Left kidney (tissue), 2 donors: ENCODE data around the gene ST6GALNAC4. TPM values are rescaled to one million over a fixed set of nuclear protein-coding genes. Genes with fewer than 3 reads are reported as not detected.
"Not testable (repeated sequence)": the region's sequence is repeated elsewhere in the genome, so short reads cannot be mapped to it uniquely, and the experiment has no call there.

Experiments used
- DNase-seq: peaks from one replicate; pipeline ENCODE4 v3.0.0-alpha.2; 2013
- polyA plus RNA-seq: library from polyadenylated mRNA; unstranded; fragments of 120-200 nt; gene quantifications from one replicate; pipeline ENCODE4 v1.2.1, GENCODE V29; 2013; ENCODE audit not compliant: insufficient read length

Gene ST6GALNAC4
- polyA plus RNA-seq, 1 donor, result 9.8 TPM

DNA sequence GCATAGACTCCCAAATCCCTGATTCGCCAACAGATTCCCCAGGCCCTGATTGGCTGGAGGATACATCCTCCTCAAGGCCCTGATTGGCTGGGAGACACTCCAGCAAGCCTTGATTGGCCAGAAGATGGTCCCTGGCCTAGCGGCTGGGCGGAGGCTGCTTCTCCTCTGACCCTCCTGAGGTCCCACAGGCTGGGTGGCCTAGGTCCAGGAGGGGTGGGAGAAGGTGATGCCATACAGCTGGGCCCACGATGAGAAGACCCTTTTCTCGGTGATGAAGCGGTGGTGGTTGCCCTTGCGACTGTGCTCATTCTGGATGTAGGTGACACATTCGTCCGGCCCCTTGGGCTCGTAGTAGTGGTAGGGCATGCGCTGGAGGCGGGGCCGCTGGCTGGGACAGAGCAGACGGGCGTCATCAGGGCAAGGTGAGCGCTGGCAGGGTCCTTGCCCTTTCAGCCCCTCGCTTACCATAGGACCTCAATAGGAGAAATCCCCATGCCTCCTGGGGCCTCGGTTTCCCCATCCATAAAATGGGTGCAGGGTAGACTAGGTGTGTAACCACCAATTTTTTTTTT is 30.4 kb downstream of the ST6GALNAC4 start:
- no peak for DNase-seq

DNA sequence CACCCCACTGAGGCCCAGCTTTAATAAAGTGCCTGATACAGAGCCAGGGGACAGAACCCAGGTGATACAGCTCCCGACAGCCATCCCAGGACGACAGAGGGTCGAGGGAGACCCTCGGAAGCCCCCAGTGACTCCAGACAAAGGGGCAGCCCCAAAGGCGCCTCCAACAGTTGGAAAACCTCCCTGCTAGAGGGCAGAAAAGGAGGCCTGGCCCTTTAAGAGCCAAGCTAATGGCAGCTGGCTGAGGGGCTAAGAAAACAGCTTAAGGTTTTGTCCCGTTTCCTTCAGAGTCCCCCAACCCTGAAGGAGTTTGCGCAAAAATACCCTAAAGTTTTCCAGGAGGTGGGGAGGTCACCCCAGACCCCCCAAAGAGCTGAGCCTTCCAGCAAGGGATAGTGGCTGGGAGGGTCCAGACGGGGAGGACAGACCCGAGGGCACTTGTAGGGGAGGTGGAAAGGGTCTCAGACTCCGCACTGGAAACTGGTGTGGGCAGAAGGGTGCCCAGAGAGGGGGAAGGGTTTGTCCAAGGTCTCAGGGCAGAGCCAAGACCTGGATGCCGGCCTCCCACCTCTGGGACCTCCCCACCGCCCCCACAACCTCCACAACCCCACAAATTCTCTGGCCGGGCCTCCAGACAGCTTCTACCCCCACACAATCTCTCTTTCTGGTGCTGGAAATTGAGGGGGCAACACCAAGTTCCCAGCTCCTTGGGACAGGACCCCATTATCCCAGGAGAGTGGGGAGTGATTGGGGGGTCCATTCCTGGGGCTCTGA is 31.1 kb downstream of the ST6GALNAC4 start:
- no peak for DNase-seq

DNA sequence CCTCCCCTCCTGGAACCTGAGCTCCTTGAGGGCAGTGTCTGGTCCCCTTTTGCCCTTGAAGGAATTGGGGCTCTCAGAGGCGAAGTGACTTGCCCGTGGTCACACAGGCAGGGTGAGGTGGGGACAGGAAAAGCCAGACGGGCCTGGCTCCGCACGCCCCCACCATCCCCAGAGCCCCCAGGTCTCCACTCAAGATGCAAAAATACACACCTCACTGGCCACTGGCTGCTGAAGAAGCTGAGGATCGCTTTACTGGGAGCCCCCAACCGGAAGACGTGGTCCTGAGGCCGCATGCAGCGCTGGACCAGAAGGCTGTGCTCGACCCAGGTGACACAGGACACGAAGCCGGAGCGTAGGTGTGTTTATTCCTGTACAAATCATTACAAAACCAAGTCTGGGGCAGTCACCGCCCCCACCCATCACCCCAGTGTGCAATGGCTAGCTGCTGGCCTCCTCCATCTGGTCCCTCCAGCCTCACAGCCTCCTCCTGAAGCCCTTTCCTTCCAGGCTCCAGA is 31.8 kb downstream of the ST6GALNAC4 start:
- no peak for DNase-seq

DNA sequence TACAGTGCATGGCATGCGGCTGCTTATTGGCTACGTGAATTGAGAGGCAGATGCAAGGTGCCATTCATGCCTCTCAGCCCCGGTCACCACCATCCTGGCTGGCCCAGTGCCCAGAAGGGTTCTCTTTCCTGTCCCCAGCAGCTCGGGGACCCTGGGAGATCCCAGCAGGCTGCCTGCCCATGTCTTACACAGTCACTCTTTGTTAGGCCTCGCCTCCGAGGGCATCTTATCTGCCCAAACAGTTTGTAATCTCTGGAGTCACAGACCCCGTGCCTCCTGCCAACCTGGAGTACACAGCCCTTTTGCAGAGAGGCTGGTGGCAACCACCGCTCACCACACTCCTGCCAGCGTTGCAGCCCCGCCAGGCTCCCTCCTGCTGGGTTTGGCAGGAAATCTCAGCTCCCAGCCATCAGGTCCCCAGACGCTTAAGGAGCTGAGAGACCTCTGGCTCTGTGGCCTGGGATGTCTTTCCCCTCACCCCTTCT is 32.4 kb downstream of the ST6GALNAC4 start:
- DNase-seq, result no peak

DNA sequence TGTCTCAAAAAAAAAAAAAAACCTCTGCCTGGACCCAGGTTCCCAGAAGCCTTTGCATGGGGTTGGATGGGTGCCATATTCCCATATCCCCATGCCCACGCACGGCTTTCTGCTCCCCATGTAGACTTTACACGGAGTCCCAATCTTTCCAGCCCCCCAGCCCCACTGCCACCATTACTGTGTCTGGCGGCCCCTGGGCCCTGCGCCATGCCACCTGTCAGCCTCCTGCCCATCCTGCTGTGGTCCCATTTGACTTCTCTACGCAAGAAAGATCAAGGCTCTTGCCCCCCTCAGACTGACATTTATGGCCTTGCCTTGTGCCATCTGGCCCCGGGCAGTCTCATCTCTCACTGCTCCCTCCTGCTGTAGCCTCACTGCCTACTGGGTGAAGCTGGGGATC is 32.9 kb downstream of the ST6GALNAC4 start:
- DNase-seq, result no peak

DNA sequence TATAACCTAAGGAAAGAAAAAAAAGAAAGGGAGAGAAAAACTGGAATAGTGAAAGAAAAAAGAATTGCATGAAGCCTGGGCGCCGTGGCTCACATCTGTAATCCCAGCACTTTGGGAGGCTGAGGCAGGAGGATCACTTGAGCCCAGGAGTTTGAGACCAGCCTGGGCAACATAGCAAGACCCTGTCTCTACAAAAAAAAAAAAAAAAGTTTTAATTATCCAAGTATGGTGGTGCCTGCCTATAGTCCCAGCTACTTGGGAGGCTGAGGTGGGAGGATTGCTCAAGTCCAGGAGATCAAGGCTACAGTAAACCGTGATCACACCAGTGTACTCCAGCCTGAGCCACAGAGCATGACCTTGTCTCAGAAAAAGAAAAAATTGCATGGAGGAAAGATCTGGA is 35.1 kb downstream of the ST6GALNAC4 start:
- not testable (repeated sequence) for DNase-seq

DNA sequence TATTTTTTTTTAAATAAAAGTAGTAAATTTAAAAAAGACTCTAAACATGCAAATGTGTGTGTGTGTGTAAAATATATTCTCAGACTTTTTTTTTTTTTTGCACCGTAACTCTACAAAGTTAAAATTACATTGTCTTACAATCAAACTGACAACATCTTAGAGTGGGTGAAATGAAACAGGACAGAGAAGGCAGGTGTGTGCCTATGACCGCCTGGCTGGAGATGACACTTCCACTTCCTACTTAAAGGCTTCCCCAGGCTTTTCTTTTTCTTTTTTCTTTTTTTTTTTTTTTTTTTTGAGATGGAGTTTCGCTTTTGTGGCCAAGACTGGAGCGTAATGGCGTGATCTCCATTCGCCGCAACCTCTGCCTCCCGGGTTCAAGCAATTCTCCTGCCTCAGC is 36.7 kb downstream of the ST6GALNAC4 start:
- DNase-seq, result no peak

DNA sequence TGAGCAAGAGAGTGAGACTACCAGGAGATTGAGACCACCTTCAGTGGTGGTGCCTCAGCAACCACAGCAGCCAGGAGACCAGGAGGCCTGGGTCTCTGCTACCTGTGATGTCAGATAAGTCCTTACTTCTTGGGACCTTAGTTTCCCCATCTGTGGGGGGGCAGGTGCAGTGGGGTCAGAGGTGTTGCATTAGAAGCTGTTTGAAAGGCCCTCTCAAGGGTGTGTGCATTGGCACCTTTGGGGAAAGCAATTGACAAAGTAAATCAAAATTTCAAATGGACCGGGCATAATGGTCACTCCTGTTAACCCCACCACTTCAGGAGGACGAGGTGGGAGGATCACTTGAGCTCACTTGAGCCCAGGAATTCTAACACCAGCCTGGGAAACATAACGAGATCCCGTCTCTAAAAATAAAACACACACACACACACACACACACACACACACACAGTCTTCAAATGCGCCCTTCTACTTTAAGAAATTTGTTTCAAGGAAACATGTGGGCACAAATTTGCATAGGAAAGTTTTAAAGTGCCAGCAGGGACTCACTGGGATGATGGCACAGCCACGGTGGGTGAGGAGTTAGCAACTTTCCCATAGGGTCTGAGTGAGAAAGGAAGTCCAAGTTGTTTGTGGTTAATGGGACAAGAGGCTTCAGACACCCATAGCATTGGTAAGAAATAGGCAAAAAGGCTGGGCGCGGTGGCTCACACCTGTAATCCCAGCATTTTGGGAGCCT is 38.0 kb downstream of the ST6GALNAC4 start:
- no peak for DNase-seq

DNA sequence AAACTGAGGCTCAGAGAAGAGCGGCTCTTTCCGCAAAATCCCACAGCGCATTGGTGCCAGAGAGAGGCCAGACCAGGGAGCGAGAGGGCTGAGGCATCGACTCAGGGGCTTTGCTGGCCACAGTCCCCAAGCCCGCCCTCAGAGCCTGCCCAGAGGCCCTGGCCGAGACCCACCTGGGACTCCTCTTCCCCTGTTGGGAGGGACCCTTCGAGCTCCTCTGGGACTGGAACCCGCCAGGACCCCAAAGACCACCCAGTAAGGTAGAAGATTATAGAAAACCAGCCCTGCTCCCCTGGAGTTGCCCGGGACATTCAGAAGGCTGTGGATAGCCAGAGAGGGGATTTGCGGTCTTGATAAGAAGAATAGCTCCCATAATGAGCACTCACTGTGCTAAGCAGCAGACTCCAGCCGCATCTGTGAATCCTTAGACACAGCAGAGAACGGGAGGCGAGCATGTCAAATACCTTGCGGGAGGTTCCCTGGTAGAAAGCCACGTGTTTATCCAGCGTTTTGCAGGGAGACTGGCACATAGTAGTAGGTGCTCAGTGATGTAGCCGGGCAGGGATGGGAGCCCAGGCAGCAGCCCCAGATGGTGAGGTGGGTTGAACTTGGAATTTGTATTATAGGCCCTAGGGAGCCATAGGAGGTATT is 38.7 kb downstream of the ST6GALNAC4 start:
- DNase-seq, result no peak

DNA sequence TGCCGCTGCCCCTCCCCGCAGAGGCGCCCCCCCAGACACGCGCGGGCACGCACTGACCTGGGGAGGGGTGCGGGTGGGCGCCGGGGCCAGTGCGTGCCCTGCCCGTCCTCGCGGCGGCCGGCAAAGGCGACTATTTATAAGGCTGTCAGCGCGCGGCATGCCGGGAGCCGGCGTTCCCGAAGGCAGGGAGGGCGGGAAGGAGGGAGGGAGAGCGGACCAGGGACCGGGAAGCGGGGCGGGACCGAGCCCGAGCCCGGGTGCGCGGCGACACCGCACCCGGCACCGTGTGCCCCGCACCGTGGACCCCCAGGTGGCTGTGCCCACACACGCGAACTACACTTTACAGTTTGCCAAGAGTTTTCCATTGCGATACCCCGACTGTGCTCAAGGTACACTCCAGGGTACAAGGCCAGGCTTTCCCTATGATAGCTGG is 39.3 kb downstream of the ST6GALNAC4 start, which contains the start of gene AK1:
TSS of gene AK1 (minus strand) at position 110 of the 433 bp plus-strand sequence. CDS start 3,058 bp downstream, outside the sequence.
- DNase-seq, result peak; percentile 63

DNA sequence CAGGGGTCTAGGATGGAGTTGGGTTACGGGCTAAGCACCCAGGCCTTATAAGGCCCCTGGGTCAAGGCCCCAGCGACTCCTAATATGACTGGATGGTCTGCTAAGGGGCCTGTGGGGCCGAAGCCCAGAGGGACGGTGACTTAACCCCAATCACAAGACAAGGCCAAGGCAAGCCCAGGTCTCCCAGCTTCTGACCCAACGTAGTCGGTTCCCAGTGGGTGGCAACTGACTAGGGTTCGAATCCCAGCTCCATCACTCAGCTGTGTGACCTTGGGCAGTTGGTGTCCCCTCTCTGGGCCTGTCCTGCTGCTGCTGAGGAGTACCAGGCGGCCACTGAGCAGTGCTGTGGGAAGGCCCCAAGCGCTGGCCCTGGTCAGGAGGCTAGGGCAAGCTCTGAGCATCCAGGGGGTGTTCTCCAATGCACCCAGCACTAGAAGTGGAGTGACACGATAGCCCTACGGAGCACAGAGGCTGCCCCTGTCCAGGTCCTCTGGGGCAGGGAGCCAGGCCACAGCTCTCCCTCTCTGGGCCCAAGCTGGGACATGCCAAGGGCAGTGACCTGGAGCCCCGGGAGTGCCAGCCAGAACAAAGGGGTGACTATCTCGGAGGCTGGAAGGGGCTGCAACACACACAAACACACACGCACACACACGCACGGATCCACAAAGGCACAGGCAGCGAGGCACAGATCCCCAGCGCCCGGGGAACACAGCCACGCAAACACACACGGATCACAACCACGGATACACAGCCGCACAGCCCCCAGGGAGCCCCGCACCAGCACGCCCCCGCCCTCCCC is 39.9 kb downstream of the ST6GALNAC4 start:
- no peak for DNase-seq

DNA sequence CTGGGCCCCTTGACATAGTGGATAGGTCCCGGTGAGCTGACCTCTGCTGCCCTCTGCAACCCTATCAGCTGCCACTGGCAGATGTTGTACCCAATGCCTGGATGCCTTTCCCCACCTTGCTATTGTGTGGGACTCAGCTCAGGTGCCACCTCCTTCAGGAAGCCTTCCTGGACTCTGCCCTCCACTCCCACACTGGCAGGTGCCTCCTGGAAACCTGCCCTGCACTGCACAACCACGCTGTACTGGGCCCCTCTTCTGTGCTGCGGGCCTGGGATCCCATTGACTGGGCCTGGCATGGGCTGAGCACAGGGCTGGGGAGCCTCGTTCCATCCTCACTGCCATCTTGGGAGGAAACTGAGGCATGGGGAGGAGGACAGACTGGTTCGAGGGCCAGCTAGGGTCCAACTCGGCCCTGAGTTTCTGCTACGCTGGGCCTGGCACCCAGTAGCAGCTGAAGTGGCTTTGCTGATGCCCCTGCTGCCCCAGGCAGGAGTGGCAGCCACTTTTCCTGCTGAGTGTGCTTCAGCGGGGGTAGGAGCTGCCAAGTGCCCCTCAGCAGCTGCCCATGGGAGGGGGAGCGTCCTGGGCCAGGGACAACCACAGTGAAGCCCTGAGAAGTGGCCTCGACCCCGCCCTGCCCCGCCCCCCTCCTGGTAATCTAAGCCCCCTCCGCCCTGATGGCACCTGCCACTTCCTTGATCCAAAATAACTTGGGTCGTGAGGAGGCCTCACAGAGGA is 40.6 kb downstream of the ST6GALNAC4 start:
- DNase-seq, result no peak

DNA sequence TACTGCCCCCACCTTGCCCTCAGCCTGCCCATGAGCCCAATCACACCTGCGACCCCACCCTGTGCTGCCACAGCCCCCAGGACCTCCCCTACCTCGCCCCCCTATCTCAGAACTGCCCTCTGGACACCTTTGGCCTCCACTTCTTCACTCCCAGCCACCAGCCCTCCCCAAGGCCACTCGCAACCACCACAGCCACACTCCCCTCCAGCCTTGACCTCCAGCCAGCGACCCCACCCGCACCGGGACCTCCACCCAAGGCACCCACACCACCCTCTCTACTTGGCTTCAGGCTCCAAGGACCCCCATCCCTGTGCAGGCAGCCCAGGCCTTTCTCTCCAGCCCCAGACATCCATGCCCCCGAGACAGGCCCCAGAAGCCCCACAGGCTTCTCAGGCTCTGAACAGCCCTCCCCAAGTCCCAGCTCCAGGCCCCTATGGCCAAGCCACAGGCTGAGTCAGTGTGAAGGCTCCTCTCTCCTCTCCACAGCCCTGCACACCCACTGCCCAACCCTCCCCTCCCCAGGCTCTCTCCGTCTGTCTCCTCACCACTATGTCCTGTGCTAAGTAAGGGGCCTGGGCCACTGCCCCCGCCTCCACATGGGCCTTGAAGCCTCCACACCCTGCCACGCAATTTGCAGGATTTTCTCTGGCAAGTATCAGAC is 41.4 kb downstream of the ST6GALNAC4 start:
- no peak for DNase-seq

DNA sequence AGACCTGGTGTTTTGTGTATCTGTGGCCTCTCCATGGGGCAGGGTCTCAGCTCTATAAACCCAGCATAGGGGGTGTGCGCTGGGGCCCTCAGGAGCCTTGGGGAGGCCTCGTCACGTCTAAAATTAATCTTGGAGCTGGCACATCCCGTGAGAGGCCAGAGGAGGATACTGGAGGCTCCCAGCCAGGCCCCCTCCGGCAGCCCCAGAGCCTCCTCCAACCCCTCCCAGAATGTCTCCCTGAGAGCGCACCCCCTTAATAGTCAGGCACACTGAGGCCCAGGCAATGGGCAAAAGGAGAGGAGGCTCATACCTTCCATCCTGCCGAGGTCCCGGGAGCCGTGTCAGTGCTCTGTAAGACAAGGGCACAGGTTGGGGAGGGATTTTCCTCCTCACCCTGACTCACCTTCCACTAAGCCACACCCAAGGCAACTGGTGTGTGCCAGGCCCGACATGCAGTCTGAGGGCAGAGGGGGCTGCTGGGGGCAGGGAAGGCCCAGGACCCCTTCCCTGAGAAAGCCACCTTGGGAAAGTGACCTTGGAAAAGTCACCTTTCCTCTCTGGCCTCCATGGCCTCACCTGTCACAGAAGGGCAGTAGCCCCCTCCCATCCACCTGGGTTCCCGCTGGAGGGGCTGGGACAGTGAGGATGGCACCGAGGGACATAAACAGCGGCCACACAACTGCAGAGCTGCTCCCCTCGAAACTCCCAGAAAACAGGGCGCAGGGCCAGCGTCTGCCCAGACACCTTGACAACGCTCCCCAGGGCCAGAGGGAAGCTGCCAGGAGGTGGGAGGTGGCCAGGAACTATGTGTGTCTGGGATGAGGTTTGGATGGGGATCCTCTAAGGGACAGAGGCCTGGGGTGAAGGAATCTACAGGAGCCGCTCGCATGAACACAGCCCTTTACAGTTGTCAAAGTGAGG is 42.3 kb downstream of the ST6GALNAC4 start:
- DNase-seq, result no peak

DNA sequence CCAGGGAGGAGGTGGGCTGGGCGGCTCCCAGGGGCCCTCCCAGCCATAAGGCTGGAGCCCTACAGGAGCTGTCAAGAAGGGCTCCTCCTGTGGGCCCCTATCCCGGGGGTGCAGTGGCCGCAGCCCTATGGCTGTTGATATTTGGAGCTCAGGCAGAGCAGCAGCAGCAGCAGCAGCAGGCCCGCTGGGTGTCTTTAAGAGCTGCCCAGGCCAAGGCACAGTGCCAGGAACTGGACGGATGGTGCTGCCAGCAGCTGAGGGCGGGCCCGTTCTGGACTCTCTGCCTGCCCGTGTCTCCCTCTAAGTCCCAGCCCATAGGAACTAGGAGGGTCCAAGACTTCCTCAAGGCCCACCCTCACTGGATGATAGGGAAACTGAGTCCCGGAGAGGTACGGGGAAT is 43.0 kb downstream of the ST6GALNAC4 start:
- no peak for DNase-seq

DNA sequence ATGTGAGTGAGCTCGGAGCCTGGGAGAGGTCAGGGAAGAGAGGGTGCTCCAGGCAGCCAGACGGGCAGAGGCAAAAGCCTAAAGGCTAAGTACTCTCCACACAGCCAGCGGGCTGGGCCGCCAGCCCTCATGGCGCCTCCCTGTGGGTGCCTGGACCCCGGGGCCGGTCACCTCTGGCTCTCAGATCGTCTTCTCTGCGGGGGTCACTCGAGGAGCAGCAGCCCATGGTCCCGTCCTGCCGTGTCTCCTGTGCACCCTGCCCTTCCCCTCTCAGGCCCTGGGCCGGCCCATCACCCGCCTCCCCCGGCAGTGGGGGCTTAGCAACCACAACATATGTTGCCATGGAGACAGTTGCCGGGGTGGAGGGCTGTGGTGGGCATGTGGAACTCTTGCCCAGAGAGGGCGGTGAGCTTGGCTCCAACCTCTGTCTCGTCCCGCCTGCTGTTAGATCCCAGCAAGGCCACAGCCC is 43.6 kb downstream of the ST6GALNAC4 start:
- DNase-seq, result no peak

DNA sequence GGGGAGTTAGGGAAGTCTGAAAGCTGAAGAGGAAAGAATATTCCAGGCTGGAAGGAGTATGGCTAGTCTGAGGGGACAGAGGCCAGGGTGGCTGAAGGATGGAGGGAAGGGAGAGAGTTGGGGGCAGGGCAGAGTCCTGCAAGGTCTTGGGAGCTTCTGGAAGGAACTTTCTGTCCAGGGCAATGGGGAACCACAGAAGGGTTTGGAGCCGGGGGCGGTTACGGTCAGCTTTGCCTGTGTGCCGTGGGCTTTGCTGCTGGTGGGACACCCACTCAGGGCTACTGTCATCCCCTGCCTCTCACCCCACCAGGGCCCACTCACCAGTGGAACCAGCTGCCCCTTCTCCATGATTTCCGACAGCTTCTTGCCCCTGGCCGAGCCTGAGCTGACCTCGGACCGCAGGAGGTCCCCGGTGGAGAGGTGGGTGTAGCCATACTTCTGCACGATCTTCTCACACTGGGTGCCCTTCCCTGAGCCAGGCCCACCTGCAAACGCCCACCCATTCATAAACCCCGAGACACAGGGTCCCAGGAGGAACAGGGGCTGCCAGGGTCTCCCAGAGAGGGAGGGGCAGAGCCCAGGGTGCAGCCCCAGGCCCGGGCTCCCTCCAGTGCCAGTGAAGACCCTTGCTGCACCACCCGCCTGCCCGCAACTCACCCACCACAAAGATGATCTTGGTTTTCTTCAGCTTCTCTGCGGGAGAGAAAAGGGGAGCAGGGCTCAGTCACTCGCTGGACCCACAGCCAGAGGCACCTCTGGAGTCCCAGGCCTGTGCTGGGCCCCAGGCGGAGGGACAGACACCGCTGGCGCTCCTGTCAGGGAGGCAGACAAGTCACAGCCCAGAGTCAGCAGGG is 44.2 kb downstream of the ST6GALNAC4 start:
- no peak for DNase-seq

DNA sequence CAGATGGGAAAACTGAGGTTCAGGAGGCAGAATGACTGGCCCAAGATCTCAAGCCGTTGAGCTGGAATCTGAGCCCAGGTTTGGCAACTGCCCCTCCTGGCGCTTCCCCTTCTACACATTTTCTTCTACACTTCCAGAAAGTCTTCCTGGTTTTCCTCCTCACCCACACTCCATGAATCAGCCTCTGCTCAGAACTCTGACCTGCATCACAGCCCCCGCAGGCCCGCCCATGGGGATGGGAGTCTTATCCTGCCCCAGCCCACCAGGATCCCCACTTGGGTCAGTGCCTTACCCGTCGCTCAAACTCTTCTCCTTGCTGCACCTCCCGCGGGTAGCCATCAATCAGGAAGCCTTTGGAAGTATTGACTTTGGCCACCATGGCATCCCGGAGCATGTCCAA is 45.3 kb downstream of the ST6GALNAC4 start:
- no peak for DNase-seq
